Ovary (tissue), 3 donors: ENCODE measurements around the gene KIAA0040.

Experiments
- CTCF ChIP-seq, 3 donors: fragments of 450-650 bp in 2 of 3; fragments of 200-600 bp in 1 of 3; IDR thresholded peaks; one replicate each; pipeline versions ENCODE4 v1.5.1 to v1.8.0; 2016 to 2022; ENCODE audit warnings: antibody characterized with exemption in 3 of 3, mild to moderate bottlenecking in 1 of 3
- EP300 ChIP-seq: sonication (generic); formaldehyde crosslinking; IDR thresholded peaks from one replicate; pipeline ENCODE4 v1.6.1; 2017; ENCODE audit warnings: antibody characterized with exemption
- donor health status: DM: no; HTN: no; CAD: no.

- no peak for TF ChIP-seq CTCF (IDR thresholded peaks at IDR 0.05)
- TF ChIP-seq EP300, result no peak
Measured at GRCh38 chr1:175182201-175182746, 10.3 kb downstream of the KIAA0040 start.
